Stimulated activated naive CD4-positive, alpha-beta T cell (primary cell): ENCODE results near the gene CAMTA1.

Experiments used
- DNase-seq, 6 experiments: peaks; one replicate each; lab custom pipeline; 2025; lab: John Stamatoyannopoulos, UW

CAMTA1 gene

DNA sequence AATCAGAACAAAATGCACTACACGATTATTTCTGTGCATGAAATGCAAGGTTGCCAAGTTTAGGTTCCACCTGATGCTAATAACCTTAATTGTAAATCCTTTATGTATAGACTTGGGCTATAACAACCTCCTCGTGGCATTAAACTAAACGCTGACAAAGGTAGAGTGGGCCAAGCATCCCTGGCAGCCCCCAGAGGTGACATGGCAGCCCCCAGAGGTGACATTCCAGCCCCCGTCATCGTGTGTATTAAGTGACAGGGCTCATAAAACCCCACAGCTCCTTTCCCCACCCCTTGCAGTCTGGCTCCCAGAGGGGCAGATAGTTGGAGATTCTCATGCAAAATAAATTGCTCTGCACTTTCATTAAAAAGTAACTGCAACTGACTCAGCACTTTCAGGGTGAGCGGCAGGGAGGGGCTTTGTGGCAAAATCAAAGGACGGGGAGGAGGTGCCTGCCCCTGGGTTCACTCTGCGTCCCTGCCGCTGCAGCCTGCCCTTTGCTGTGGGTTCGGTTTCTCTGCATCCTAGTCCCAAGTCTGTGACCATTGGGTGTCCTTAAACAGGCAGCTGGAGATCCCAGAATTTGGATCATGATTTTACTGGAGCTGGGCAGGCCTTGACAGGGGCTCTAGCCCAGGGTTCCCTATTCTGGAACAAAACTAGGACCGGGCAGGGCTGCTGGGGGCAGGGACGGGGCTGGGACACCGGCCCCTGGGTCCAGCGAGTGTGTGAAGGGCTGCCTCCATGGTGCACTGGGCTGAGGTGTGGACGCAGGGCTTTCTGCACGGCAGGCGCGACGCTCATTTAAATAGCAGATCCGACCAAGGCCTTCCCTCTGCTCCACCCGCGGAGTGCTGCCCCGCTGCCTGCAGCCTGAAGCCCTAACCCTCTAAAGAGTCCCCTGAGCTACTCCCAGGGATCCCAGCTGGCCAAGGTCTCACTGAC, 751.0 kb downstream of the CAMTA1 start:
- DNase-seq = no peak

DNA sequence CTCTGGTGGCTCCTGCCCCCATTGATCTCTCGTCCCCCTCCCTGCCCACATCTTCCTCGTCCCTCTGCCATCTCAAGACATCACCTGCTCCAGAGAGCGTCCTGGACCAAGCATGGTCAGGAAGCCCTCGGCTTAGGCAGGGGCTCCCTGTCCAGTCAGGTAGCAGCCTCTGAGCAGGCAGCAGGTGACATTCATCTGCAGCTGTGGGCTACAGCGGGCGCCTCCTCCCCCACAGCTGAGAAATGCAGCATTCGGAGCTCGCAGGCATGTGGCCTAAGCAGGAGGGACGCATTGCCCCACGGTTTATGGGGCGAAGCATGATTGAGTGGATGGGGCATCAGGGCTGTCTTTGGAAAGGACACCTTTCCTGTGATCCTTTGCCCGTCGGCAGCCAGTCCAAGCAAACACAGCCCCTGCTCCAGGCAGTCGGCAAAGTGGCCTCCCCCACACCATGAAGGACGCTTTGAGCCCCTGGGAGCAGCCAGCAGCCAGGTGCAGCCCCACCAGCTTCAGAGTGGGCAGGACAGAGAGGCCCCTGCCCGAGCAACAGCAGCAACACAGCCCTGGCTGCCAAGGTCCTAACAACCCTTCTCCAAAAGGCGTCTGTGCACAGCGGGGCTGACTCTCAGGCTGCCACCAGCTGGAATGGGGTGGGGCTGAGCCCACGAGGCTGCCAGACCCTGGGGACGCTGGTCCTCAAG, 751.8 kb downstream of the CAMTA1 start:
- no peak for DNase-seq

DNA sequence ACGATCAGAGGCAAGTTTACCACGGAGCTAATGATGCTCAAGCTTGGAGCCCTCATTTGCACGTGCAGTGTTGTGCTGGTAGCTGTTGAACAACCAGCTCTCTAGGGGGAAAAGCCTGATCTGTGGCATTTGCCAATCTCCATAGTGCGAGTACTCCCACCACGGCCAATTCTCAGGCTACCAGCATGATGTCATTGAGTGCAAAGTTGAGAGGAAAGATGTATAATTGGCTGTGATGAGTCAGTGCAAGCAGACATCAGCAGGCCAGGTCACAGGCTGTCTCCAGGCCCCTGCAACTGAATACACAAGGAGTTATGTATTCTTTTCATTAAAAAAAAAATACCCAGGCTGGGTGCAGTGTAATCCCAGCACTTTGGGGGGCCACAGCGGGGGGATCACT, 752.8 kb downstream of the CAMTA1 start:
- no peak for DNase-seq

DNA sequence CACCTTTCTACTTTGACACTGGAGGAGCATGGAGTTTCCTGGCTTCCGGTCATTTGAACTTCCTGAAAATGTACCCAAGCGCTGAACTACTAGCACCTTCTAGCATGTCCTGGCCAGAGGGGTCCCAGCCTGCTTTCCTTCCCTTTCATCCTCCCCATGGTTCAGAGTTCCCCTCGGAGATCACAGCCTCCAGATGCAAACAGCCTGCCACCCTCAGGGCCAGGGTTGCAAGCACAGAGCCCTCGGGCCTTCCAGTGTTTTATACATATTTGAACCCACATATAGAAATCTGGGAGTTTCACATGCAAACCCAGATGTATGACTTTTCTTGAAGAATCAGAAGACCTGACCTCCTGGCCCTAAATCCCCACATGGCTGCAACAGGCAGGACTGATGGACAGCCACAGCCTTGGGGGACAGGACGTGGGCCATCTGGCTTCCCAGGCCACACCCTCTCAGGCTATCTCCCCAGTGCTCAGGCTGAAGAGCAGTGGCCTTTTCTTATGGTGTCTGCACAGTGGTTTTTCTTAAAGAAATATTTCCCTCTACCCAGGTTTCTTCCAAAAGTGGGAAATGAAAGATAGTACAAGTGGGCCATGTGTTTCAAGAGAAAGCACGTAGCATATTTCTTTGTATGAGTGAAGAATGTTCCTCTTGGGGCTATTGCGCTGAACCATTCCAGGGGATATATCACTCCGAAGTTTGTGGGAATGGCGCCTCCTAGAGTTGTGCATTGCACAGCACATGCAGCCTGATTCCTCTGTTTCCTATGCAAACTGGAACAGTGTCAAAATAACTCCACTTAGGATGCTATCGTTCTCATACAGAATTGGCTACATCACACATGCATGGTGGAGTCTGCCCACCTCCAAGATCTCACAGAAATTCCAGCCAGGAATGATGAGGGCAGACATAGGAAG, 753.9 kb downstream of the CAMTA1 start:
- no peak for DNase-seq

DNA sequence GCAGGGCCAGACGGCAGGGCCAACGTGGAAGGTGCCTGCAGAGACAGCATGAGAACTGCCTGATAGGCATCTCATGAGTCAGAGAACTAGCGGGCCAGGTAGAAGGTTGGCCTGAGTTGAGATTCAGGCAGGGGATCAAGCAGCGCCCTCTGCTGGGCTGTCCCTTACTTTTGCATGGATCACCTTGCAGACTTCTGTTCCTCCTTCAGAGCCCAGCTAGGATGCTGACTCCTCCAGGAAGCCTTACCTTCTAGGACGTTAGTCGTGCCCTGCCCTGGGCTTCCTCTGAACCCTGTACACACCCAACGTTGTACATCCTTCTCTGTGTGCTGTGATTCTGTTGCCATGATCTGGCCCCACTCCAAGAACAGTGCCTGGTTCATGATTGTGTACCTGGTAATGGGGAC, 754.5 kb downstream of the CAMTA1 start:
- DNase-seq = no peak

DNA sequence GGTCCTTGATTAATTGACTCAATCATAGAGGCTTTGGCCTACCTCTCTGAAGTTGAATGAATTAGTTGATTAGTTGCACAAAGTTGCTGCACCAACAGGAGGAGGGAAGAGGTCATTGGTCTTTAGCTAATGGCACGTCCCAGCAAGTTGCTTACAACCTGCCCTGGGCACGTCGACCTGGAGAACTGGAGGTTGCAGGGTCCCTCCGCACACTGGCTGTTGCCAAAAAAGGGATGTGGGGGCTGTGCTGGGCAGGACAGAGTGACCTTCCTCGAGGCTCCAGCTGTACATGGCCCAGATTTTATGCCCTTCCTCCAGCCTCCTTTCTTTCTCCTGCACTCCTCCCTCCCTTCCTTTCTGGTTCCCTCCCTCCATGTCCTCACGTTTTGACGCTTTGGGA, 755.6 kb downstream of the CAMTA1 start:
- DNase-seq = no peak

DNA sequence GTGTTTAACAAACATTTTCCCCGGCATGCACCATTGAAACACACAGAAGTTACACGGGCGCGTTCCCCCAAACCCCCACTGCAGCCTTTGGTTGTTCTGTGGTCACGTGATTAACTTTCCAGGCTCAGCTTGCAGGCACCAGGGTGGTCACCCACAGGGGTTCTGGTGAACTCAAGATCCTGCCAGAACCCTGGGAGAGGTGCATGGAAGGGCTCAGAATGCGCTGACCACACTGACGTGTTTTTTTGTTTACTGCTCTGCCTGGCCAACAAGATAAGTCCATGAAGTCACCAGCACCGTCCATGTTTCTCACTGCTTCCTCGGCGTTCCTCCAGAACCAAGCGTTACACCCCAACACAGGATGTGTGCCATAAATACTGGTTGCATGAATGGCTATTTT, 756.4 kb downstream of the CAMTA1 start:
- DNase-seq = no peak

DNA sequence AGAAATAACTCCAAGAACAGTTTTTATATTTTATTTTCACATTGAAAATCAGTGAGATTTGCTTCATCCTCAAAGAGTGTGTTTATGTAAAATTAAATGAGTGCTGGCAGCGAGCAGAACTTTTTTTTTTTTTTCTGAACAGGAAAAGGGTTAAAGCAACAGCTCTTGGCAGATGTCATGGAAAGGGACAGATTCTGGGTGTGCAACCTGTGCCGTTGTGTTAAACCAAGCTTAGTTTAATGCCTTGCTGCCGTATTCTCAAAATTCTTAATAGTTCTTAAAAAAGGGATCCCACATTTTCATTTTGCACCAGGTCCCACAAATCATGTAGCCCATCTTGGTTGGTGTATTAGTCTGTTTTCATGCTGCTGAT, 758.5 kb downstream of the CAMTA1 start:
- DNase-seq = no peak

DNA sequence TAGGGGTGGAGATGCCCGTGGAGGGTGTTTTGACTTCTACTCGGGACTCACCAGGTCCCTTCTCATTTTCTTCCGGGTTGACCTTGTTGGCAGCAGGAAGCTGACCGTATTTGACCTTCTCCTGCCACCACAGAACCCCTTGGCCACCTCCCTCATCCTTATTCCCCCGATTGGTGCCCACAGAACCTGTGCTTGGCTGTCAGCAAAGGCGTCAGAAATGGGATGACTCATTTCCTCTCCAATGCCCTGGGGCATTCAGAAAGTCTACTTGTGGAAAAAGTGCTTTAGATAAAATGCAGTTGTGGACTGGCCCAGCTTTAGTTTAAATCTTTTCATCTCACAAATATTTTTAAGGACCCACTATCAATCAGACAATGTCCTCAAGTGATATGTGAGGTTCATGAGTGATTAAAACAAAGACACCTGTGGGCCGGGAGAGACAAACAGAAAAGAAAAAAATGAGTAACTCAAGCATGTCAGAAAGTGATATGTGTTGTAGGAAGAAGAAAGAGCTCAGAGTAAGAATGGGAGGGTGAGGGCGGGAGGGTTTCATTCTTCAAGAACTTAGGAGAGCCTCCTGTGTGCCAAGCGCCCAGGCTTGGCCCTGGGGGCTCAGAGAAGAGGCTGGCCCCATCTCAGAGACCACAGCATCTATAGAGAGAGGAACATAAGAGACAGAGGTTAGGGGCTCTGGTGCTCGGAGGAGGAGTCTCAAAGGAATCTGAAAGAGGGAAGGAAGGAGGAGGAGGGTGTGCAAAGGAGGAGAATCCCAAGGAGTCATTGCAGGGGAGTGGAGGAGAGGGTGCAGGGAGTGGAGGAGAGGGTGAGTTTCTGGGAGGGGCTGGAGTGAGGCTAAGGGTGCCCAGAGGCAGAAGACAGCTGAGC, 764.3 kb downstream of the CAMTA1 start:
- no peak for DNase-seq

DNA sequence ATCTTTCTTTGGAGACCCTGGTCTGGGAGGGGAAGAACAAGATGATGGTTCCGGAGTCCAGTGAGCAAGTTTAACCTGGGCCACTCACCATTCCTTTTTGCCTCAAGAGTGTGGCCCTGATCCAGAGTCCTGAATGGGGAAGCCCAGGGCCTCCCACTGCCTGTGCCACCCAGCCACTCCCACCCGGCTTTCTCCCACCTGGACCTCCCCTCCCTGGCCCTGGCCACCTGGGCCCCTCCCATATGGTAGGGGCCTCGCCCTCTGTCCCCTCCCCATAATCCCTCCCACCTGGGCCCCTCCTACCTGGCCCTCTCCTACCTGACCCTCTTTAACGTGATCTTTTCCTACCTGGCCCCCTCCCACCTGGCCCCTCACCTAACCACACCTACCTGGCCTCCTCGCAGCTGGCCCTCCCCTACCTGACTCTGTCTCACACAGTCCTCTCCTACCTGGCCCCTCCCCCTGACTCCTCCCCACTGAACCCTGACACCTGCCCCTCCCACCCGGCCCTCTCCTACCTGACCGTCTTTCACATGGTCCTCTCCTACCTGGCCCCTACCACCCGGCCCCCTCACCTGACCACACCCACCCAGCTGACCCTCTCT, 765.1 kb downstream of the CAMTA1 start:
- no peak for DNase-seq

DNA sequence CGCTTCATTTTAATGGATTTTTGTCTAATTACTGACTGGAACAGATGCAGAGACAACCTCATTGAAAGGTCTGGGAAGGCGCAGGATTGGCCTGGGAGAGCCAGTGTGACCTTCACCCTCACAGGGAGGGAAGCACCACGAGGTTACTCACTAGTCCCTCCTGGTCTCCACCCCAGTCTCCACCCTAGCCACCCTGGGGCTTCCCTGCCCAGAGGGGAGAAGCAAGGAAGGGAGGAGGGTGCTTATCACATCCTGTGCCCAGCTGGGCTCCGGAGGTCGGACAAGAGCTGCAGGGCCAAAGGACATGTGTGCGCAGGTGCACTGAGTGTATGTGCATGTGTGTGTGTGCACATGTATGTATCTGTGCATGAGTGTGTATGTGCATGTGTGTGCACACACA, 765.7 kb downstream of the CAMTA1 start:
- DNase-seq = no peak

DNA sequence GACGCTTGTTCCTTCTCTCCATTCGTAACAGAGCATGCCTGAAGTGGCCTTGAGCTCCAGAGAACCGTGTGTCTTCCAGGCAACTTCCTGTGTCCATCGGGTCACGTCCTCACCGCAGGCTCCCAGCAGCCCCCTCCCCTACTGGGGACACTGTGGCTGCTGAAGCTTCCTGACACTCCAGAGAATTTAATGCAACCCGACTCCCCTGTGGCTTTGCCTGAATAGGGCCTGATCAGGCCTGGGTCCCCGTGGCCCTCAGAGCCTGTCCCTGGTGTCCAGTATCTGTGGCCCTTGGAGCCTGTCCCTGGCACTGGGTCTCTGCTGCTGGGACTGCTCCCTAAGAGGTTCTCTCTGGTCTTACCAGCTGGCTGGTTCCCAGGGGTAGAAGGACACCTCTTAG, 766.2 kb downstream of the CAMTA1 start:
- DNase-seq = no peak

DNA sequence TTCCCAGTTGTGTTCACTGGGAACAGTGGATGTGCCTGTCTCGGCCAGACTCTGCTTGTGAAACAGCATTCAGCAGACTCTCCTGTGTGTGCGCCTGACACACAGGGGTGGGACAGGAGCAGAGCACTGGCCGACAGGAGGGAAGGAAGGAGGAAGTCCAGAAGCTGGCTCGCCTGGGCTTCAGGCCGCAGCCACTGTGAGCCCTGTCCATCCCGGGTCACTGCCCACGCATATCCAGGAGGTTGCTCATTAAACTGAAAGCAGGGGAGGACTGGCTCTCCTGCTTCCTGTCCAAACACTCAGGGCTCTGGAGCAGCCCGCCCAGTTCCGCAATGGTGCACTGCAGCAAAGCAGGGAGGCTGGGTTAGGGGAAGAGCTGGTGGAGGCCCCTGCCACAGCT, 767.1 kb downstream of the CAMTA1 start:
- DNase-seq = no peak

DNA sequence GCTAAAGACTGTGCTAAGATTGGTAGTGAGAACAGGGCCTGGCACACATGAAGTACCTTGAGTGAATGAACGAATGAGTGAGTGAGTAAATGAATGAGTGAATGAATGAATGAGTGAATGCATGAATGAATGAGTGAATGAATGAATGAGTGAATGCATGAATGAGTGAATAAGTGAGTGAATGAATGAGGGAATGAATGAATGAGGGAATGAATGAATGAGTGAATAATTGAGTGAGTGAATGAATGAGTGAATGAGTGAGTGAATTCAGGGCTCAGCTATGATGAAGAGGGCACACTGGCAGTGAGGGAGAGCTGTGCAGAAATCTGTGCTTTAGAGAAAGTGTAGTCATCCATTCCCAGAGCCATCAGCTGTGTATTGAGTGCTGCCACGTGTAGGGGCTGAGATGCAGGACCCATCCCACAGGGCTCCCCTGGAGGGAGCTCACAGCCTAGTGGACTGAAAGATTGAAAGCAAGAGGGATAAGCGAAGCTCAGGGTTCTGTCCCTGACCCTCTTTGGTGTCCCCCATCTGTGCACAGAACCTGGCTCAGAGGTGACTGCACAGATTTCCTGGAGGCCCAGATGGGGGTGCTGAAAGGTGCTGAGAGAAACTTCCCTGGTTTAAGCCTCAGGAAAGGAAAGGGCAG, 767.9 kb downstream of the CAMTA1 start:
- DNase-seq = no peak

DNA sequence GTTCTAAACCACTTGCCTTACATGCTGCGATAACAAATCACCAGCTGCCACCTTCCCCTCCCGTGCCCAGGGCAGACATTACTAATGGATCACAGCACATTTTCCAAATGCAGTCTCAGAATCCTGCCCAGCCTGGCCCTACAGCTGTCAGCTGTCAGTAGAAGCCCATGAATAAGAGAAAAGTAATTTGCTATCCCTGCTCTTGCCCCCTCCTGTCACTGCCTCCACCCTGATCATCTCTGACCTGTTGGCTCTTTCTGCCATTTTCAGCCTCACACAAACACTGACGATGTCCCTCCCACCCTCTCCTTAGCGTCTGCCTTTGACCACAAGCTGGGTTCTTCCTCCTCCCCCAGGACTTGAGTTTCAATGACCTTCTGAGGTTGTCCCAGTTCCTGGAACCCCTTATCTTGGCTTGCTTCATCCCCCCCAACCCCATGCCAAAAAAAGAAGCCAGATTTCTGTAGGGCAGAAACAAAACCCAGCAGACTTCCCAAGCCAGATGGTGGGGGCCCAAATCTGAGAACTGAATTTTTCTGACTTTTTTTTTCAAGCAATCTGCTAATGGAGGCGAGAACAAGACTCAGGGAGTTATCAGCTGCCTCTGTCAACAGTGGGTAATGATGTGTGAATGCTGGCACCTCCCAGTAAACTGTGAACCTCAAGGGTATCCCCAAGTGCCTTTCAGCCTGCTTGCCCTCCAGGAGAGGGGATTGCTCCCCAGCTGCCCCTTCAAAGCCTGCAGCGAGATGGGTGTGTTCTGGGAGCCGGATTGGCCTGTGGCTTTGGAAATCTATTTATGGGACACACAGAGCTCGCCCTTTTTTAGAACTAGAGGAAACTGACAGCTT, 769.4 kb downstream of the CAMTA1 start:
- no peak for DNase-seq

DNA sequence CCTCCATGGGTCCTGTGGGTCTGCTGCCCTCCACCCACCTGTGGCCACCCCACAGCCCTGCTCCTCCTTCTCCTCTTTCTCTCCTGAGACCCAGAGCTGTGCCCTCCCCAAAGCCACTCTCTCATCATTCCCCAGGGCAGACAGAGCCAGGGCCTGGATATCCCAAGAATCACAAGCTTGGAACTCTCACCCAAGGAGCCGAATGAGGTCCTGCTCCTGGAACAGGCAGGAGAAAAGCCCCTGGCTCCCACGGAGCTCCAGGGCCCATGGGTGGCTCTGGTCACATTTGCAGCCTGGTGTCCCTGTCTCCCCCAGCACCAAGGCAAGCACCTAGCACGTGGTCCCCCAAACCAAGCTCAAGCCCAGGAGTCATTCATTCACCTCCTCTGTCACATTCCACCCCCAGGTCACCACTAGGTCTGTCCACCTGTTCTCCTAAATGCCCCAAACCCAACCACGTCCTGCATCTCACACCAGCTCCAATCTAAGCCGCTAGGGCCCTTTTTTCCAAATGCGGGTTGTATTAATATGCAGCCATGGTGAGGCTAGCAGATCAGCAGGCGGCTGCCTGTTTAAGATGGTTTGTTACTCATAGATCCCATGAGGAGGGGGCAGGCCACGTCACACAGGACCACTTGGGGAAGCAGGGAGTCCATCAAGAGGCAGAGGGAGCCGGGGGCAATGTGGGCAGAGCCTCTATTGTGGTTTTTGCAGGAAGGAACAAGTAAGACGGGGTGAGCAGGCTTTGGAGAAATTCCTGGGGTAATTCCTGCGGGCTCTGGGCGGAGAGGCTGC, 770.3 kb downstream of the CAMTA1 start:
- no peak for DNase-seq

DNA sequence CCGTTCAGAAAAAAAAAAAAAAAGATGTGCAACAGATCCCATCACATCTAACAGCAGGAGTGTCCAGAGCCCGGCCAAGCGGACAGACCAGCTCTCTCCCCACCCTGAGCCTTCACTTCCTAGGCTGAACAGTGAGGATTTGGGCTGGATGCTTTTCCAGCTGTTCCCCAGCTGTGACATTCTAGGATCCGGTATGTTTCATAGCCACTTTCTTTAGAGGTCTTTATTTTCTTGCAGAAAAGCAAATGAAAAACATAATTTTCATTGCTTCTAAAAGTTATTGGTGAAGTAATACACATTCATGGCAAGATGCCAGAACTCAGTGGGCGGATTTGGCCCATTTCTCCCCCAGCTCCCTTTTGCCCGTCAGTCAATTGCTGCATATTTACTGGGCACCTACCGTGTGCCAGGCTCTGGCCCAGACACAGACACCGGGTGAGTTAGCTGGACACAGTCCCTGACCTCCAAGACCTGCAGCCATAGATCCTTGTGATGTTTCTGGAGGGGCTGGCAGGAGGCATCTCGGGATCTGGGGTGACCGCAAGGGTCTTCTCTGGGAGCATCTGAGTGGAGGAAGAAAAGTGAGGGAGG, 772.1 kb downstream of the CAMTA1 start:
- no peak for DNase-seq

DNA sequence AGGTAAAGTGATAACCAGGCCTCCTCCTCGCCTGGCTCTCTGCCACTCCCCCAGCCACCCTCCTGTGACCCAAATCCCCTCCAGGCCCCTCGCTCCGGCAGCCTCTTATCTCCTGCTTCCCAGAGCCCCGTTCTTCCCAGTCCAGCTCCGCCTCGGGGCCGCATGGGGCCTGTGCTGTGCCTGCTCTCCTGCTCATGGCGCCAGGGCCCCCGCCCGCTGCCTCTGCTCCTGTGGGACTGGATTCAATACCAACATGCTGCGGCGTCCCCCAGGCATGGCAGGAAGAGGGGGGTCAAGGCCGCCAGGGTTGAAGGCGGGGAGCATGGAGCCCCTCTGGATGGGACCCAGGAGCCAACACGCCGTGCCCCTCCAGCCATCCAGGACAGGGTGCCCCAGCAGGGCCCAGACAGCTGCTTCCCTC, 772.8 kb downstream of the CAMTA1 start:
- DNase-seq = no peak
